Neuronal stem cell (in vitro differentiated cells): ENCODE results near the gene MARK2.

Experiments used
- DNase-seq: peaks from one replicate; pipeline ENCODE4 v3.0.0-alpha.2; 2013; ENCODE audit warnings: low spot score
- H2AFZ ChIP-seq: one replicate; pipeline ENCODE4 v1.6.1; 2013; ENCODE audit warnings: mild to moderate bottlenecking, low read length, inconsistent platforms
- H2AK5ac ChIP-seq: 2 replicates; pipeline ENCODE4 v1.6.1; 2013; ENCODE audit warnings: low read depth, mild to moderate bottlenecking, inconsistent platforms, low read length, moderate library complexity, mixed read lengths
- H2BK120ac ChIP-seq: 2 replicates; pipeline ENCODE4 v1.6.1; 2013; ENCODE audit warnings: low read depth, mild to moderate bottlenecking, inconsistent platforms, low read length, moderate library complexity, mixed read lengths
- H2BK12ac ChIP-seq: one replicate; pipeline ENCODE4 v1.6.1; 2013; ENCODE audit warnings: low read length, inconsistent platforms
- H2BK15ac ChIP-seq: 2 replicates; pipeline ENCODE4 v1.6.1; 2013; ENCODE audit warnings: mild to moderate bottlenecking, low read length, inconsistent platforms, mixed read lengths
- H2BK5ac ChIP-seq: one replicate; pipeline ENCODE4 v1.6.1; 2013; ENCODE audit warnings: inconsistent platforms, mild to moderate bottlenecking, low read length, moderate library complexity
- H3K14ac ChIP-seq: one replicate; pipeline ENCODE4 v1.6.1; 2013; ENCODE audit warnings: low read length, inconsistent platforms
- H3K18ac ChIP-seq: 2 replicates; pipeline ENCODE4 v1.6.1; 2013; ENCODE audit warnings: low read length, inconsistent platforms
- H3K23ac ChIP-seq: 2 replicates; pipeline ENCODE4 v1.6.1; 2013; ENCODE audit warnings: low read depth, mild to moderate bottlenecking, mixed read lengths, low read length, inconsistent platforms; ENCODE audit not compliant: poor library complexity
- H3K27ac ChIP-seq: replicated peaks from 3 replicates; pipeline ENCODE4 v1.5.1; 2013; ENCODE audit warnings: low read length, inconsistent platforms
- H3K27me3 ChIP-seq, 3 experiments: 2 replicates each; pipeline ENCODE4 v1.6.1; 2013; ENCODE audit warnings: low read length in 3 of 3, mild to moderate bottlenecking in 2 of 3, inconsistent platforms in 1 of 3, low read depth in 1 of 3, mixed read lengths in 1 of 3, moderate library complexity in 1 of 3; ENCODE audit not compliant: control insufficient read depth in 3 of 3, insufficient read depth in 3 of 3
- H3K36me3 ChIP-seq, 2 donors: replicated peaks in 1 of 2; 2 replicates each; pipeline ENCODE4 v1.6.1; 2013; ENCODE audit warnings: low read length in 2 of 2; ENCODE audit not compliant: control insufficient read depth in 2 of 2, insufficient read depth in 2 of 2
- H3K4ac ChIP-seq: 2 replicates; pipeline ENCODE4 v1.6.1; 2013; ENCODE audit warnings: inconsistent platforms, mild to moderate bottlenecking, low read length, moderate library complexity
- H3K4me1 ChIP-seq, 2 donors: 1 replicate in 1 of 2; 2 replicates in 1 of 2; pipeline ENCODE4 v1.6.1; 2013; ENCODE audit warnings: low read length in 2 of 2, low read depth in 1 of 2; ENCODE audit not compliant: control insufficient read depth in 2 of 2, insufficient read depth in 1 of 2
- H3K4me2 ChIP-seq: one replicate; pipeline ENCODE4 v1.6.1; 2013; ENCODE audit warnings: mild to moderate bottlenecking, low read length, inconsistent platforms; ENCODE audit not compliant: insufficient read depth, poor library complexity, severe bottlenecking
- H3K4me3 ChIP-seq, 2 donors: 2 replicates each; pipeline ENCODE4 v1.5.1; 2013; ENCODE audit warnings: low read length in 2 of 2, mild to moderate bottlenecking in 2 of 2, inconsistent platforms in 1 of 2, moderate library complexity in 1 of 2
- H3K79me1 ChIP-seq: one replicate; pipeline ENCODE4 v1.6.1; 2013; ENCODE audit warnings: low read depth, mild to moderate bottlenecking, inconsistent platforms, low read length, moderate library complexity
- H3K9ac ChIP-seq: one replicate; pipeline ENCODE4 v1.6.1; 2013; ENCODE audit warnings: mild to moderate bottlenecking, low read depth, low read length, inconsistent platforms; ENCODE audit not compliant: poor library complexity
- H3K9me3 ChIP-seq, 2 donors: replicated peaks in 1 of 2; 2 replicates each; pipeline versions ENCODE3 to v1.6.1; 2013; ENCODE audit warnings: low read length in 2 of 2, mild to moderate bottlenecking in 2 of 2, inconsistent platforms in 1 of 2, low read depth in 1 of 2, mixed read lengths in 1 of 2, moderate library complexity in 1 of 2; ENCODE audit not compliant: control insufficient read depth in 2 of 2, insufficient read depth in 1 of 2
- H4K8ac ChIP-seq: one replicate; pipeline ENCODE4 v1.6.1; 2013; ENCODE audit warnings: low read depth, mild to moderate bottlenecking, inconsistent platforms, low read length, moderate library complexity
- H4K91ac ChIP-seq: one replicate; pipeline ENCODE4 v1.6.1; 2013; ENCODE audit warnings: low read length, low read depth, mild to moderate bottlenecking, inconsistent platforms; ENCODE audit not compliant: poor library complexity
- WGBS, 2 donors: extraction: QIAGEN DNeasy Blood & Tissue Kit; methylation state at CpG; one replicate each; pipeline ENCODE4 v1.1.7; 2013; ENCODE audit warnings: missing lambda C conversion rate in 2 of 2, mixed read lengths in 1 of 2; ENCODE audit not compliant: insufficient read length in 2 of 2, insufficient replicate concordance in 1 of 2; ENCODE audit errors: extremely low coverage in 2 of 2; 5-methylcytosine and 5-hydroxymethylcytosine counted together

MARK2 gene

DNA sequence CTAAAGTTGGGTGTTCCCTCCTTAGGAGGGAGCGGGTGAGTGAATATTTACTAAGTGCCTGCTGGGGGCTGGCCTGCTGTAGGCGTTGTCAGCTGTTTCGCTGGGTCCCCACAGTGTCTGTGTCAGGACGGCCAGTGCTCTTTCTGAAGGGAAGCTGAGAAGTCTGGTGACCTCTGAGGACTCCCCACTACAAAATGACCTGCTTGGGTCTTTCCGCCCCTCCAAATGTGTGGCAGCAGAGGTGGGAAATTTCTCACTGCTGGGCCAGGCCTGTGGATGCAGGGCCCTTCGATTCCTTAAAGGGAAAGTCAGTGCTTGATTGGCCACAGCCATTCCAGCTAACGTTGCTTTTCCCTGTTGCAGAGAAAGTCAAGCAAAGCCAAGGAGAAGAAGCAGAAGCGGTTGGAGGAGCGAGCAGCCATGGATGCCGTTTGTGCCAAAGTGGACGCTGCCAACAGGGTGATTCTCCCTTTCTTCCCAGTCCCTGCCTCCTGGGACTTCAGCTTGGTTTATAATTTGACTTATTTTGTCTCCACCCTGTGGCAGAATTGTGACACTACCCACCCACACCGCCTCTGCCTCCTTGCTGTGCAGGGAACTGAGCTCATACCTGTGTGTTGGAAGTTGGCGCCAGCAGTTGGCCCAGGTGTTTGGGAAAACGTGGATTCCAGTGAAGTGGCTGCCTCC is 106.7 kb downstream of the MARK2 start:
- no peak overlapping the region for H2AFZ ChIP-seq
- no CpG with 5 or more reads among the region's 14 CpGs for WGBS, 2 donors
- peaks cover 0 to 11% of the 10 kb centered on the region in 2 donors for H3K4me1 ChIP-seq
- H3K14ac ChIP-seq: no peak overlapping the region
- no peak overlapping the region for H2BK120ac ChIP-seq
- peaks cover 13% of the 10 kb centered on the region for H3K79me1 ChIP-seq
- H4K91ac ChIP-seq: no peak overlapping the region
- H2BK15ac ChIP-seq: no peak overlapping the region
- no peak overlapping the region for H3K4me2 ChIP-seq
- peak overlapping the region; percentile 32 for H3K23ac ChIP-seq
- H3K27ac ChIP-seq: no peak overlapping the region
- H3K27me3 ChIP-seq: no peaks in the 10 kb centered on the region
- no peak overlapping the region for H2BK5ac ChIP-seq
- peak; percentile 30 for DNase-seq
- no peak overlapping the region for H4K8ac ChIP-seq
- H3K36me3 ChIP-seq: peaks cover 14 to 73% of the 10 kb centered on the region in 2 donors
- no peak overlapping the region for H3K18ac ChIP-seq
- no peaks in the 10 kb centered on the region for H3K9me3 ChIP-seq
- H2BK12ac ChIP-seq: no peak overlapping the region
- H3K4me3 ChIP-seq: no peak overlapping the region
- no peak overlapping the region for H3K9ac ChIP-seq
- no peak overlapping the region for H3K4ac ChIP-seq
- no peak overlapping the region for H2AK5ac ChIP-seq

- peaks cover 45 to 88% of the 10 kb centered on the region in 2 donors for H3K36me3 ChIP-seq
- H3K4ac ChIP-seq: no peak overlapping the region
- H4K8ac ChIP-seq: no peak overlapping the region
- peaks cover 0 to 2% (median 0%) of the 10 kb centered on the region in 3 experiments for H3K27me3 ChIP-seq
- no CpG with 5 or more reads among the region's 20 CpGs for WGBS, 2 donors
- no peak overlapping the region for H3K14ac ChIP-seq
- H3K27ac ChIP-seq: no peak overlapping the region
- no peak overlapping the region for H2AK5ac ChIP-seq
- no peak overlapping the region for H2BK15ac ChIP-seq
- no peak overlapping the region for H3K9ac ChIP-seq
- H3K4me3 ChIP-seq: peak overlapping the region in 1 of 2 donors; percentile 25
- H3K4me2 ChIP-seq: no peak overlapping the region
- no peak overlapping the region for H2BK12ac ChIP-seq
- no peaks in the 10 kb centered on the region for H3K4me1 ChIP-seq
- H2AFZ ChIP-seq: no peak overlapping the region
- H3K18ac ChIP-seq: no peak overlapping the region
- peak overlapping the region; percentile 3 for H3K23ac ChIP-seq
- no peak overlapping the region for H2BK5ac ChIP-seq
- no peak overlapping the region for H4K91ac ChIP-seq
- no peaks in the 10 kb centered on the region for H3K79me1 ChIP-seq
- H2BK120ac ChIP-seq: no peak overlapping the region
- no peak for DNase-seq
- peaks cover 0 to 2% of the 10 kb centered on the region in 2 donors for H3K9me3 ChIP-seq
Observed at GRCh38 chr11:63951779-63952536, 113.0 kb downstream of the MARK2 start.

DNA sequence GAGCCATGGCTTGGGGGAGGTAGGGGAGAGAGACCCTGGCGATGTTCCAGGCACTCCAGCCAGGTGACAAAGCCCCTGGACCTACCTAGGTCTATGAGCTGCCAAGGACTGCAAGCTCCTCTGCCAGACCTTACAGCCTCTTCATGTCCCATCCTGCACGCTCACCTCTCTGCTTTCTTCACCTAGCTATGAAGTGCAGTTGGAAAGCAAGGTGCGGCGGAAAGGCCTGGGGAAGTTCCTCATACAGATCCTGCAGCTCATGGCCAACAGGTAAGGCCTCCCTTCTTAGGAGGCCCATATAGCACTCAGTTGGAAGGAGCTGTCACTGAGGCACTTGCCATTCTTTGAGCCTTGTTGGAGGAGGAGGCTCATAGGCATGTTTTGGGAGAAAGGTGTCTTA is 113.7 kb downstream of the MARK2 start:
- no CpG with 5 or more reads among the region's 4 CpGs for whole genome bisulfite sequencing, 2 donors
- H3K36me3 ChIP-seq: peaks cover 46 to 88% of the 10 kb centered on the region in 2 donors

DNA sequence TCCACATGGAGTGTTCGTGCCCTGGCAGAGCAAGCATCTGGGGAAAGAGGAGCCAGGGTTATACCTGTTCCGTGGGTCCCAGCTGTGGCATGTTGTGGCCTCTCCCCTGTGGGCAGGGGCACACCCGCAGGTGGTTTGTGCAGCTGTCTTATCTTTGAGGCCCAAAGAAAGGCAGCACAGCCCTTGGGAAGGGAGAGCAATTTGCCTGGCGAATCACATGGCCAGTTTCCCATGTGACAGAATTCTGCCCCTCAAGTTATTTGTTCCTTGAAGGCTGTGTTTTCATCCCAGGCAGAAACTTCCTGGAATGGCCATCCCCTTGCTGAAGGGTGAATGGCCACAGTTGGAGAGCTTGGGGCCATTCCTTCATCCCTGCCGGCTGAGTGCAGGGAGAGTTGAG is 119.1 kb downstream of the MARK2 start:
- peaks cover 2 to 7% of the 10 kb centered on the region in 2 donors for H3K4me1 ChIP-seq
- peaks cover 0 to 3% of the 10 kb centered on the region in 2 donors for H3K9me3 ChIP-seq
- no peaks in the 10 kb centered on the region for H3K27me3 ChIP-seq
- H4K8ac ChIP-seq: no peak overlapping the region
- H3K4me3 ChIP-seq: no peak overlapping the region
- no peak overlapping the region for H3K4ac ChIP-seq
- peaks cover 2% of the 10 kb centered on the region for H3K79me1 ChIP-seq
- no peak overlapping the region for H3K14ac ChIP-seq
- no peak overlapping the region for H2BK5ac ChIP-seq
- H2BK120ac ChIP-seq: no peak overlapping the region
- peaks cover 32 to 49% of the 10 kb centered on the region in 2 donors for H3K36me3 ChIP-seq
- no peak overlapping the region for H4K91ac ChIP-seq
- no peak overlapping the region for H2AK5ac ChIP-seq
- H3K27ac ChIP-seq: no peak overlapping the region
- no peak overlapping the region for H2BK15ac ChIP-seq
- no peak overlapping the region for H2AFZ ChIP-seq
- H2BK12ac ChIP-seq: no peak overlapping the region
- no peak for DNase-seq
- H3K23ac ChIP-seq: no peak overlapping the region
- no peak overlapping the region for H3K9ac ChIP-seq
- H3K18ac ChIP-seq: no peak overlapping the region
- WGBS, 2 donors: no CpG with 5 or more reads among the region's 5 CpGs
- no peak overlapping the region for H3K4me2 ChIP-seq

More for the DNA sequence above, 113.7 kb downstream of the MARK2 start:
- Histone ChIP-seq H4K91ac (no peak overlapping the region), H3K9ac (no peak overlapping the region), H3K4me3 (no peak overlapping the region), H3K27ac (no peak overlapping the region), H3K9me3 (peaks cover 0 to 2% of the 10 kb centered on the region in 2 donors), H3K4me1 (no peaks in the 10 kb centered on the region), H3K4ac (no peak overlapping the region), H3K18ac (no peak overlapping the region), H2BK5ac (no peak overlapping the region), H2BK120ac (no peak overlapping the region), H2AK5ac (no peak overlapping the region), H2BK15ac (no peak overlapping the region), H3K79me1 (no peaks in the 10 kb centered on the region), H3K14ac (no peak overlapping the region), H3K4me2 (no peak overlapping the region), H2BK12ac (no peak overlapping the region), H2AFZ (no peak overlapping the region), H3K27me3 (peaks cover 0 to 2% (median 0%) of the 10 kb centered on the region in 3 experiments), H3K23ac (no peak overlapping the region), H4K8ac (no peak overlapping the region)
- DNase-seq: no peak
